SK-N-MC (cell line): Measurements from ENCODE around the gene DFFB.

ENCODE experiments used
- EZH2 ChIP-seq: fragments of 200-600 bp; sonication (generic); IDR thresholded peaks from one replicate; pipeline ENCODE4 v1.6.1; 2017; ENCODE audit warnings: antibody characterized with exemption
- POLR2AphosphoS5 ChIP-seq: IDR thresholded peaks from 2 replicates; pipeline ENCODE4 v1.6.1; 2012; ENCODE audit warnings: mild to moderate bottlenecking, low read depth, low read length, borderline replicate concordance

- TF ChIP-seq EZH2 (no peak), POLR2AphosphoS5 (no peak)
Measured at GRCh38 chr1:3865606-3866160, 8.4 kb downstream of the DFFB start.
